HepG2 (cell line): Measurements from ENCODE around the gene DENND10. TPM values are rescaled to one million over a fixed set of nuclear protein-coding genes. Genes with fewer than 3 reads are reported as not detected.

Experiments
- KLF6 ChIP-seq: IDR thresholded peaks from 2 replicates; pipeline ENCODE4 v1.8.0; 2016; ENCODE audit warnings: missing biosample characterization, missing genetic modification reagents
- KMT2B ChIP-seq: IDR thresholded peaks from 2 replicates; pipeline ENCODE4 v1.6.1; 2016; ENCODE audit warnings: missing genetic modification reagents, missing compliant biosample characterization
- RARA ChIP-seq: IDR thresholded peaks from 2 replicates; pipeline ENCODE4 v1.6.1; 2016; ENCODE audit warnings: missing genetic modification reagents, missing compliant biosample characterization
- SMAD1 ChIP-seq: sonication (generic); formaldehyde crosslinking; IDR thresholded peaks from 2 replicates; pipeline ENCODE4 v1.4.0; 2020; ENCODE audit warnings: missing genetic modification reagents, low read depth, mild to moderate bottlenecking, borderline replicate concordance
- SMAD3 ChIP-seq: sonication (generic); formaldehyde crosslinking; IDR thresholded peaks from 2 replicates; pipeline ENCODE4 v1.4.0; 2020; ENCODE audit warnings: missing genetic modification reagents
- SP140L ChIP-seq: sonication (generic); formaldehyde crosslinking; IDR thresholded peaks from 2 replicates; pipeline ENCODE4 v1.4.0; 2020; ENCODE audit warnings: missing genetic modification reagents, borderline replicate concordance
- TAF1 ChIP-seq: sonication (generic); formaldehyde crosslinking; IDR thresholded peaks from 2 replicates; pipeline ENCODE4 v1.4.0; 2020; ENCODE audit warnings: missing genetic modification reagents
- ZBTB21 ChIP-seq: sonication (generic); formaldehyde crosslinking; IDR thresholded peaks from 2 replicates; pipeline ENCODE4 v1.4.0; 2020; ENCODE audit warnings: missing genetic modification reagents
- ZNF101 ChIP-seq: sonication (generic); formaldehyde crosslinking; IDR thresholded peaks from 2 replicates; pipeline ENCODE4 v1.4.0; 2020; ENCODE audit warnings: mild to moderate bottlenecking, low read depth, missing genetic modification reagents, borderline replicate concordance
- ZNF292 ChIP-seq: sonication (generic); formaldehyde crosslinking; IDR thresholded peaks from 2 replicates; pipeline ENCODE4 v1.8.1; 2022; ENCODE audit warnings: mild to moderate bottlenecking, low read depth, missing genetic modification reagents, borderline replicate concordance
- ZNF737 ChIP-seq: sonication (generic); formaldehyde crosslinking; IDR thresholded peaks from 2 replicates; pipeline ENCODE4 v1.5.0; 2020; ENCODE audit warnings: missing genetic modification reagents, mild to moderate bottlenecking, borderline replicate concordance
- ZNF777 ChIP-seq: sonication (generic); formaldehyde crosslinking; IDR thresholded peaks from 2 replicates; pipeline ENCODE4 v1.4.0; 2020; ENCODE audit warnings: missing genetic modification reagents
- ZNF878 ChIP-seq: sonication (generic); formaldehyde crosslinking; IDR thresholded peaks from 2 replicates; pipeline ENCODE4 v1.8.1; 2023; ENCODE audit warnings: mild to moderate bottlenecking, missing genetic modification reagents, moderate library complexity
- polyA plus RNA-seq, 8 experiments: library from polyadenylated mRNA; depleted of rRNA in 3 of 8; stranded (reverse) in 7 of 8; unstranded in 1 of 8; fragments of >200 nt; fragmentation: Illumina TruSeq in 4 of 8; extraction: Trizol in 4 of 8; gene quantifications; 2 replicates each; pipeline versions ENCODE4 v1.2.1 to v1.2.3, GENCODE V29; 2011 to 2016; ENCODE audit warnings: low read depth in 4 of 8, missing spikeins in 1 of 8, mixed read lengths in 1 of 8; ENCODE audit not compliant: insufficient read depth in 1 of 8
- total RNA-seq, 5 experiments: library from RNA; depleted of rRNA; stranded (reverse); fragments of >200 nt; fragmentation: Illumina TruSeq; extraction: Trizol; gene quantifications; 2 replicates each; pipeline ENCODE4 v1.2.3, GENCODE V29; 2016; ENCODE audit warnings: low read depth in 1 of 5
- TF ChIP-seq, protein P1 (sequence below): IDR thresholded peaks from 2 replicates; pipeline ENCODE4 v1.6.1; 2018; ENCODE audit warnings: missing genetic modification reagents, mild to moderate bottlenecking, missing compliant biosample characterization
- TF ChIP-seq, protein P2 (sequence below): sonication (generic); formaldehyde crosslinking; IDR thresholded peaks from 2 replicates; pipeline ENCODE4 v1.8.0; 2022; ENCODE audit warnings: missing genetic modification reagents, mild to moderate bottlenecking, moderate library complexity, borderline replicate concordance
- TF ChIP-seq, protein P3 (sequence below): sonication (generic); formaldehyde crosslinking; IDR thresholded peaks from 2 replicates; pipeline ENCODE4 v1.5.0; 2020; ENCODE audit warnings: missing genetic modification reagents, mild to moderate bottlenecking, borderline replicate concordance
- TF ChIP-seq, protein P4 (sequence below): sonication (generic); formaldehyde crosslinking; IDR thresholded peaks from 2 replicates; pipeline ENCODE4 v1.5.0; 2020; ENCODE audit warnings: mild to moderate bottlenecking, missing genetic modification reagents
- TF ChIP-seq, protein P5 (sequence below): sonication (generic); formaldehyde crosslinking; IDR thresholded peaks from 2 replicates; pipeline ENCODE4 v1.8.0; 2022; ENCODE audit warnings: mild to moderate bottlenecking, missing genetic modification reagents; ENCODE audit not compliant: insufficient replicate concordance

The DENND10 gene
- total and polyA plus RNA-seq, 2 of the 13 experiments (the other 11 are each of a cell fraction or from before 2014, with no cell fraction given), result 43.7 to 78.8 TPM

DNA sequence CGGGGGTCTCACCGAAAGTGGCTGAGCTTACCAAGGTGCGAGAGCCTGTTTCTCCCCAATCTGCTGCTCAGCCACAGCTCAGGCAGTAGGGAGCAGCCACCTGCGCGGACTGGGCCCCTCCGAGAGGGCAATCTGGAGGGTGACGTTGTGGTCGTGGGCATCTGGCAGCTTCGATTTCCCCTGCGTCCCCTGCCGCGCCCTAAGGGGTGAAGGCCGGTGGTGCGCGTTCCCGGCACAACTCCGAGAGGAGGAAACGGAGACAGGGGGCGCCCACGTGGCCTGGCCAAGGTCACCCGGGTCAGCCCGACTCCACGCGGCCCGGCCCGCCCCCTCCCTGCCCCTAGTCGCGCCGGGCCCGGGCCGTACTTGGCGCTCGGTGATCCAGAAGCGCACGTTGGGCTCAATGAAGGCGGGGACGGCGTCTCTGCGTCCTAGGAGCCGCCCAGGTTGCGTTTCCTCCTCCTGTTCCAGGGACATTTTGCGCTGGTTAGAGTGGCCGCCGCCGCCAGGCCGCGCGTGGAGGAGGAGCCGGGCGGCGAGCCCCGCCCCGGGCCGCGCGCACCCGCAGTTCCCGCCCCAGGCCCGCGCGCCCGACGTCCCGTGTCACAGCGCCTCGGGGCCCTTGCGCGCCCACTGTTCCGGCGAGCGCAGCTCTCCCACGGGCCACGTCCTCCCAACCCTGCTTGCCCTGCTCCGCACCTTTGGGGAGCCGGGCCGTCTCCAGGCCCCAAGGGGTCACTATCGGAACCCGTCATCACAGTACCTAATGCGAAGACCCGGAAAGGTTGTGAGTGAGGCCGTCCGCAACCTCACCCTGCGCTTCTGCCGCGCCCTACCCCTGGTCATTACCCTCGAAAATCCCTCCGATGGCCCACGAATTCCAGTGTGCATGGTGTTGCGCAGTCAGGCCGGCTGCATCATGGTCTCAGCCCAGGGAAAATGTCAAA is 61.5 kb downstream of the DENND10 start, which contains the start of gene SFXN4 (continued):
- TF ChIP-seq, protein P1, sequence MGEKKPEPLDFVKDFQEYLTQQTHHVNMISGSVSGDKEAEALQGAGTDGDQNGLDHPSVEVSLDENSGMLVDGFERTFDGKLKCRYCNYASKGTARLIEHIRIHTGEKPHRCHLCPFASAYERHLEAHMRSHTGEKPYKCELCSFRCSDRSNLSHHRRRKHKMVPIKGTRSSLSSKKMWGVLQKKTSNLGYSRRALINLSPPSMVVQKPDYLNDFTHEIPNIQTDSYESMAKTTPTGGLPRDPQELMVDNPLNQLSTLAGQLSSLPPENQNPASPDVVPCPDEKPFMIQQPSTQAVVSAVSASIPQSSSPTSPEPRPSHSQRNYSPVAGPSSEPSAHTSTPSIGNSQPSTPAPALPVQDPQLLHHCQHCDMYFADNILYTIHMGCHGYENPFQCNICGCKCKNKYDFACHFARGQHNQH (CRISPR knock-in tag), result peak; percentile 63
- TF ChIP-seq KMT2B (CRISPR knock-in tag), result peak; percentile 79
- TF ChIP-seq ZBTB21, result no peak
- TF ChIP-seq TAF1 (CRISPR knock-in tag), result peak; percentile 66; the same call in 1 of the 2 replicates
- TF ChIP-seq ZNF777 (CRISPR knock-in tag), result peak; percentile 49; the same call in 1 of the 2 replicates
- peak; percentile 77 for TF ChIP-seq RARA (CRISPR knock-in tag)
- no peak for TF ChIP-seq SMAD3 (CRISPR knock-in tag)
- TF ChIP-seq SMAD1 (CRISPR knock-in tag), result 0 out of 2 replicates have a peak, but pooled peaks have one; percentile 43
- TF ChIP-seq, protein P2, sequence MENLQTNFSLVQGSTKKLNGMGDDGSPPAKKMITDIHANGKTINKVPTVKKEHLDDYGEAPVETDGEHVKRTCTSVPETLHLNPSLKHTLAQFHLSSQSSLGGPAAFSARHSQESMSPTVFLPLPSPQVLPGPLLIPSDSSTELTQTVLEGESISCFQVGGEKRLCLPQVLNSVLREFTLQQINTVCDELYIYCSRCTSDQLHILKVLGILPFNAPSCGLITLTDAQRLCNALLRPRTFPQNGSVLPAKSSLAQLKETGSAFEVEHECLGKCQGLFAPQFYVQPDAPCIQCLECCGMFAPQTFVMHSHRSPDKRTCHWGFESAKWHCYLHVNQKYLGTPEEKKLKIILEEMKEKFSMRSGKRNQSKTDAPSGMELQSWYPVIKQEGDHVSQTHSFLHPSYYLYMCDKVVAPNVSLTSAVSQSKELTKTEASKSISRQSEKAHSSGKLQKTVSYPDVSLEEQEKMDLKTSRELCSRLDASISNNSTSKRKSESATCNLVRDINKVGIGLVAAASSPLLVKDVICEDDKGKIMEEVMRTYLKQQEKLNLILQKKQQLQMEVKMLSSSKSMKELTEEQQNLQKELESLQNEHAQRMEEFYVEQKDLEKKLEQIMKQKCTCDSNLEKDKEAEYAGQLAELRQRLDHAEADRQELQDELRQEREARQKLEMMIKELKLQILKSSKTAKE (CRISPR knock-in tag), result 0 out of 2 replicates have a peak, but pooled peaks have one; percentile 18
- no peak for TF ChIP-seq ZNF737 (CRISPR knock-in tag)
- TF ChIP-seq, protein P3, sequence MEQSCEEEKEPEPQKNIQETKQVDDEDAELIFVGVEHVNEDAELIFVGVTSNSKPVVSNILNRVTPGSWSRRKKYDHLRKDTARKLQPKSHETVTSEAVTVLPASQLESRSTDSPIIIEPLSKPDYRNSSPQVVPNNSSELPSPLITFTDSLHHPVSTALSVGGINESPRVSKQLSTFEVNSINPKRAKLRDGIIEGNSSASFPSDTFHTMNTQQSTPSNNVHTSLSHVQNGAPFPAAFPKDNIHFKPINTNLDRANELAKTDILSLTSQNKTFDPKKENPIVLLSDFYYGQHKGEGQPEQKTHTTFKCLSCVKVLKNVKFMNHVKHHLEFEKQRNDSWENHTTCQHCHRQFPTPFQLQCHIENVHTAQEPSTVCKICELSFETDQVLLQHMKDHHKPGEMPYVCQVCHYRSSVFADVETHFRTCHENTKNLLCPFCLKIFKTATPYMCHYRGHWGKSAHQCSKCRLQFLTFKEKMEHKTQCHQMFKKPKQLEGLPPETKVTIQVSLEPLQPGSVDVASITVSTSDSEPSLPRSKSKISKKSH (CRISPR knock-in tag), result peak; percentile 88; the same call in 1 of the 2 replicates
- TF ChIP-seq ZNF101 (CRISPR knock-in tag), result no peak
- TF ChIP-seq, protein P4, sequence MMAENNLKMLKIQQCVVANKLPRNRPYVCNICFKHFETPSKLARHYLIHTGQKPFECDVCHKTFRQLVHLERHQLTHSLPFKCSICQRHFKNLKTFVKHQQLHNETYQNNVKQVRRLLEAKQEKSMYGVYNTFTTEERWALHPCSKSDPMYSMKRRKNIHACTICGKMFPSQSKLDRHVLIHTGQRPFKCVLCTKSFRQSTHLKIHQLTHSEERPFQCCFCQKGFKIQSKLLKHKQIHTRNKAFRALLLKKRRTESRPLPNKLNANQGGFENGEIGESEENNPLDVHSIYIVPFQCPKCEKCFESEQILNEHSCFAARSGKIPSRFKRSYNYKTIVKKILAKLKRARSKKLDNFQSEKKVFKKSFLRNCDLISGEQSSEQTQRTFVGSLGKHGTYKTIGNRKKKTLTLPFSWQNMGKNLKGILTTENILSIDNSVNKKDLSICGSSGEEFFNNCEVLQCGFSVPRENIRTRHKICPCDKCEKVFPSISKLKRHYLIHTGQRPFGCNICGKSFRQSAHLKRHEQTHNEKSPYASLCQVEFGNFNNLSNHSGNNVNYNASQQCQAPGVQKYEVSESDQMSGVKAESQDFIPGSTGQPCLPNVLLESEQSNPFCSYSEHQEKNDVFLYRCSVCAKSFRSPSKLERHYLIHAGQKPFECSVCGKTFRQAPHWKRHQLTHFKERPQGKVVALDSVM (CRISPR knock-in tag), result peak; percentile 45
- peak; percentile 29; the same call in 1 of the 2 replicates for TF ChIP-seq ZNF878 (CRISPR knock-in tag)
- TF ChIP-seq KLF6 (CRISPR knock-in tag), result peak; percentile 88
- 0 out of 2 replicates have a peak, but pooled peaks have one; percentile 15 for TF ChIP-seq ZNF292 (CRISPR knock-in tag)
- TF ChIP-seq, protein P5, sequence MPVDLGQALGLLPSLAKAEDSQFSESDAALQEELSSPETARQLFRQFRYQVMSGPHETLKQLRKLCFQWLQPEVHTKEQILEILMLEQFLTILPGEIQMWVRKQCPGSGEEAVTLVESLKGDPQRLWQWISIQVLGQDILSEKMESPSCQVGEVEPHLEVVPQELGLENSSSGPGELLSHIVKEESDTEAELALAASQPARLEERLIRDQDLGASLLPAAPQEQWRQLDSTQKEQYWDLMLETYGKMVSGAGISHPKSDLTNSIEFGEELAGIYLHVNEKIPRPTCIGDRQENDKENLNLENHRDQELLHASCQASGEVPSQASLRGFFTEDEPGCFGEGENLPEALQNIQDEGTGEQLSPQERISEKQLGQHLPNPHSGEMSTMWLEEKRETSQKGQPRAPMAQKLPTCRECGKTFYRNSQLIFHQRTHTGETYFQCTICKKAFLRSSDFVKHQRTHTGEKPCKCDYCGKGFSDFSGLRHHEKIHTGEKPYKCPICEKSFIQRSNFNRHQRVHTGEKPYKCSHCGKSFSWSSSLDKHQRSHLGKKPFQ, result peak; percentile 91
- TF ChIP-seq SP140L (CRISPR knock-in tag), result no peak
